Activated T-cell treated with anti-CD3 and anti-CD28 coated beads for 48 hours (primary cell): ENCODE results near the gene ITPRID2.

Source experiments
- DNase-seq: peaks from one replicate; pipeline ENCODE4 v3.0.0-alpha.2; 2020; ENCODE audit warnings: low read depth

ITPRID2 gene

GRCh38 chr2:181891258-181891965, at the start of gene ITPRID2:
ITPRID2 (plus strand) TSS chr2:181891730; CDS start chr2:181892067, 337 bp downstream.
- DNase-seq: peak; percentile 77

GRCh38 chr2:181844551-181845290, 46.8 kb upstream of the ITPRID2 start:
- DNase-seq: no peak

GRCh38 chr2:181846399-181847197, 44.9 kb upstream of the ITPRID2 start:
- DNase-seq: no peak

- no peak for DNase-seq
These were observed 44.4 kb upstream of the ITPRID2 start for GRCh38 chr2:181847198-181847556.

- DNase-seq: no peak
These were observed 43.8 kb upstream of the ITPRID2 start for GRCh38 chr2:181847702-181848101.

GRCh38 chr2:181848261-181848886, 43.2 kb upstream of the ITPRID2 start:
- DNase-seq: no peak

- DNase-seq: no peak
These were observed 41.9 kb upstream of the ITPRID2 start for GRCh38 chr2:181849601-181850000.

- no peak for DNase-seq
These were observed 40.5 kb upstream of the ITPRID2 start for GRCh38 chr2:181850936-181851560.

GRCh38 chr2:181851726-181852125, 39.8 kb upstream of the ITPRID2 start:
- DNase-seq: no peak

GRCh38 chr2:181853696-181854095, 37.8 kb upstream of the ITPRID2 start:
- no peak for DNase-seq

- no peak for DNase-seq
These were observed 34.0 kb upstream of the ITPRID2 start for GRCh38 chr2:181857483-181857882.

- no peak for DNase-seq
These were observed 32.9 kb upstream of the ITPRID2 start for GRCh38 chr2:181858600-181858999.

- DNase-seq: no peak
These were observed 32.4 kb upstream of the ITPRID2 start for GRCh38 chr2:181859123-181859522.

- no peak for DNase-seq
These were observed 31.7 kb upstream of the ITPRID2 start for GRCh38 chr2:181859803-181860202.

GRCh38 chr2:181861379-181861778, 30.2 kb upstream of the ITPRID2 start:
- no peak for DNase-seq

GRCh38 chr2:181862583-181863281, 28.8 kb upstream of the ITPRID2 start:
- no peak for DNase-seq

- DNase-seq: no peak
These were observed 19.4 kb upstream of the ITPRID2 start for GRCh38 chr2:181872178-181872577.

GRCh38 chr2:181876614-181877063, 14.9 kb upstream of the ITPRID2 start:
- DNase-seq: no peak

GRCh38 chr2:181877181-181877664, 14.3 kb upstream of the ITPRID2 start:
- no peak for DNase-seq

- DNase-seq: no peak
These were observed 13.1 kb upstream of the ITPRID2 start for GRCh38 chr2:181878448-181878847.

GRCh38 chr2:181879295-181879694, 12.2 kb upstream of the ITPRID2 start:
- no peak for DNase-seq
